HepG2 (cell line): ENCODE results near the gene SLC25A33. TPM values are rescaled to one million over a fixed set of nuclear protein-coding genes. Genes with fewer than 3 reads are reported as not detected.

Experiments used
- BCLAF1 ChIP-seq: fragments of 450-650 bp; IDR thresholded peaks from 2 replicates; pipeline ENCODE4 v1.6.1; 2017; ENCODE audit warnings: mild to moderate bottlenecking
- CAMTA2 ChIP-seq: sonication (generic); formaldehyde crosslinking; IDR thresholded peaks from 2 replicates; pipeline ENCODE4 v1.4.0; 2020; ENCODE audit warnings: mild to moderate bottlenecking, missing genetic modification reagents, borderline replicate concordance
- CENPT ChIP-seq: sonication (generic); formaldehyde crosslinking; IDR thresholded peaks from 2 replicates; pipeline ENCODE4 v1.8.0; 2022; ENCODE audit warnings: low read depth, mild to moderate bottlenecking, moderate library complexity, missing genetic modification reagents
- ELF1 ChIP-seq: sonication (generic); formaldehyde crosslinking; IDR thresholded peaks from 2 replicates; pipeline ENCODE4 v1.4.0; 2020; ENCODE audit warnings: missing genetic modification reagents
- FOXJ3 ChIP-seq: sonication (generic); formaldehyde crosslinking; IDR thresholded peaks from 2 replicates; pipeline ENCODE4 v1.4.0; 2020; ENCODE audit warnings: missing genetic modification reagents, mild to moderate bottlenecking, borderline replicate concordance
- FOXP4 ChIP-seq: sonication (generic); formaldehyde crosslinking; IDR thresholded peaks from 2 replicates; pipeline ENCODE4 v1.4.0; 2020; ENCODE audit warnings: missing genetic modification reagents
- IKZF1 ChIP-seq: fragments of 450-650 bp; IDR thresholded peaks from 2 replicates; pipeline ENCODE4 v1.7.1; 2016
- ISL2 ChIP-seq: sonication (generic); formaldehyde crosslinking; IDR thresholded peaks from 2 replicates; pipeline ENCODE4 v1.5.0; 2020; ENCODE audit warnings: missing genetic modification reagents
- JUND ChIP-seq: sonication (generic); formaldehyde crosslinking; IDR thresholded peaks from 2 replicates; pipeline ENCODE4 v1.8.0; 2022; ENCODE audit warnings: mild to moderate bottlenecking, missing genetic modification reagents
- KDM5B ChIP-seq: sonication (generic); formaldehyde crosslinking; IDR thresholded peaks from 2 replicates; pipeline ENCODE4 v1.4.0; 2020; ENCODE audit warnings: missing genetic modification reagents, mild to moderate bottlenecking, borderline replicate concordance
- MEIS1 ChIP-seq: sonication (generic); formaldehyde crosslinking; IDR thresholded peaks from 2 replicates; pipeline ENCODE4 v1.9.0; 2021; ENCODE audit warnings: mild to moderate bottlenecking, missing genetic modification reagents, moderate library complexity, borderline replicate concordance
- SMAD3 ChIP-seq: sonication (generic); formaldehyde crosslinking; IDR thresholded peaks from 2 replicates; pipeline ENCODE4 v1.4.0; 2020; ENCODE audit warnings: missing genetic modification reagents
- SMARCC2 ChIP-seq: fragments of 450-650 bp; IDR thresholded peaks from 2 replicates; pipeline ENCODE4 v1.6.1; 2017; ENCODE audit warnings: antibody characterized with exemption, mild to moderate bottlenecking
- SNRNP70 ChIP-seq: fragments of 200-400 bp; formaldehyde crosslinking; IDR thresholded peaks from 2 replicates; pipeline ENCODE4 v1.6.1; 2017; ENCODE audit warnings: mild to moderate bottlenecking, low read depth, low read length, moderate library complexity
- SRSF4 ChIP-seq: fragments of 200-400 bp; formaldehyde crosslinking; IDR thresholded peaks from one replicate; pipeline ENCODE4 v1.6.1; 2018; ENCODE audit warnings: mild to moderate bottlenecking, low read depth, low read length, moderate library complexity; ENCODE audit not compliant: poor library complexity, severe bottlenecking
- TOE1 ChIP-seq: sonication (generic); formaldehyde crosslinking; IDR thresholded peaks from 2 replicates; pipeline ENCODE4 v1.4.0; 2020; ENCODE audit warnings: mild to moderate bottlenecking, missing genetic modification reagents
- UBTF ChIP-seq: sonication (generic); formaldehyde crosslinking; IDR thresholded peaks from 2 replicates; pipeline ENCODE4 v1.4.0; 2020; ENCODE audit warnings: mild to moderate bottlenecking, missing genetic modification reagents
- ZFP41 ChIP-seq: sonication (generic); formaldehyde crosslinking; IDR thresholded peaks from 2 replicates; pipeline ENCODE4 v1.4.0; 2020; ENCODE audit warnings: mild to moderate bottlenecking, missing genetic modification reagents, borderline replicate concordance
- ZFP62 ChIP-seq: sonication (generic); formaldehyde crosslinking; IDR thresholded peaks from 2 replicates; pipeline ENCODE4 v1.4.0; 2020; ENCODE audit warnings: missing genetic modification reagents
- ZKSCAN1 ChIP-seq: fragments of 150-350 bp; IDR thresholded peaks from 2 replicates; pipeline ENCODE4 v1.6.1; 2014; ENCODE audit warnings: low read length
- polyA plus RNA-seq, 8 experiments: library from polyadenylated mRNA; depleted of rRNA in 3 of 8; stranded (reverse) in 7 of 8; unstranded in 1 of 8; fragments of >200 nt; fragmentation: Illumina TruSeq in 4 of 8; extraction: Trizol in 4 of 8; gene quantifications; 2 replicates each; pipeline versions ENCODE4 v1.2.1 to v1.2.3, GENCODE V29; 2011 to 2016; ENCODE audit warnings: low read depth in 4 of 8, missing spikeins in 1 of 8, mixed read lengths in 1 of 8; ENCODE audit not compliant: insufficient read depth in 1 of 8
- total RNA-seq, 5 experiments: library from RNA; depleted of rRNA; stranded (reverse); fragments of >200 nt; fragmentation: Illumina TruSeq; extraction: Trizol; gene quantifications; 2 replicates each; pipeline ENCODE4 v1.2.3, GENCODE V29; 2016; ENCODE audit warnings: low read depth in 1 of 5
- TF ChIP-seq, protein P1 (sequence below): sonication (generic); formaldehyde crosslinking; IDR thresholded peaks from 2 replicates; pipeline ENCODE4 v1.4.0; 2020; ENCODE audit warnings: missing genetic modification reagents

SLC25A33 gene
- total and polyA plus RNA-seq, 2 of the 13 experiments (the other 11 are each of a cell fraction or from before 2014, with no cell fraction given) = 15.4 to 50.3 TPM

GRCh38 chr1:9537863-9538668 lies 1.2 kb upstream of the SLC25A33 start (continued):
- TF ChIP-seq BCLAF1 = no peak
- TF ChIP-seq, protein P1, sequence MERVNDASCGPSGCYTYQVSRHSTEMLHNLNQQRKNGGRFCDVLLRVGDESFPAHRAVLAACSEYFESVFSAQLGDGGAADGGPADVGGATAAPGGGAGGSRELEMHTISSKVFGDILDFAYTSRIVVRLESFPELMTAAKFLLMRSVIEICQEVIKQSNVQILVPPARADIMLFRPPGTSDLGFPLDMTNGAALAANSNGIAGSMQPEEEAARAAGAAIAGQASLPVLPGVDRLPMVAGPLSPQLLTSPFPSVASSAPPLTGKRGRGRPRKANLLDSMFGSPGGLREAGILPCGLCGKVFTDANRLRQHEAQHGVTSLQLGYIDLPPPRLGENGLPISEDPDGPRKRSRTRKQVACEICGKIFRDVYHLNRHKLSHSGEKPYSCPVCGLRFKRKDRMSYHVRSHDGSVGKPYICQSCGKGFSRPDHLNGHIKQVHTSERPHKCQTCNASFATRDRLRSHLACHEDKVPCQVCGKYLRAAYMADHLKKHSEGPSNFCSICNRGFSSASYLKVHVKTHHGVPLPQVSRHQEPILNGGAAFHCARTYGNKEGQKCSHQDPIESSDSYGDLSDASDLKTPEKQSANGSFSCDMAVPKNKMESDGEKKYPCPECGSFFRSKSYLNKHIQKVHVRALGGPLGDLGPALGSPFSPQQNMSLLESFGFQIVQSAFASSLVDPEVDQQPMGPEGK (CRISPR knock-in tag) = peak; percentile 54; the same call in 1 of the 2 replicates
- TF ChIP-seq ELF1 (CRISPR knock-in tag) = peak; percentile 66
- TF ChIP-seq KDM5B (CRISPR knock-in tag) = no peak
- no peak for TF ChIP-seq JUND
- TF ChIP-seq SMAD3 (CRISPR knock-in tag) = peak; percentile 78; the same call in 1 of the 2 replicates
- no peak for TF ChIP-seq ZFP41
- TF ChIP-seq CENPT (CRISPR knock-in tag) = no peak
- TF ChIP-seq UBTF (CRISPR knock-in tag) = peak; percentile 60; the same call in 1 of the 2 replicates
- peak; percentile 52; the same call in 1 of the 2 replicates for TF ChIP-seq FOXJ3 (CRISPR knock-in tag)
- no peak for TF ChIP-seq IKZF1
- no peak for TF ChIP-seq SRSF4
- TF ChIP-seq ZFP62 (CRISPR knock-in tag) = no peak
- no peak for TF ChIP-seq SMARCC2
- TF ChIP-seq CAMTA2 (CRISPR knock-in tag) = no peak
- no peak for TF ChIP-seq TOE1 (CRISPR knock-in tag)
- TF ChIP-seq ISL2 (CRISPR knock-in tag) = peak; percentile 84; the same call in 1 of the 2 replicates
- no peak for TF ChIP-seq ZKSCAN1
- TF ChIP-seq MEIS1 (CRISPR knock-in tag) = peak; percentile 82
- TF ChIP-seq SNRNP70 = no peak
- peak; percentile 91 for TF ChIP-seq FOXP4
